HepG2 (cell line): ENCODE results near the gene IMPDH2. TPM values are rescaled to one million over a fixed set of nuclear protein-coding genes. Genes with fewer than 3 reads are reported as not detected.
A peak's percentile ranks its signal among the peaks of the same experiment; 100 is the strongest.

Experiments
- ADNP ChIP-seq: sonication (generic); formaldehyde crosslinking; IDR thresholded peaks from 2 replicates; pipeline ENCODE4 v1.4.0; 2020; ENCODE audit warnings: missing genetic modification reagents
- AGO2 ChIP-seq: fragments of 200-400 bp; formaldehyde crosslinking; optimal IDR thresholded peaks from 2 replicates; pipeline ENCODE3; 2017; ENCODE audit warnings: mild to moderate bottlenecking, low read depth, low read length, moderate library complexity
- CC2D1A ChIP-seq: sonication (generic); formaldehyde crosslinking; IDR thresholded peaks from 2 replicates; pipeline ENCODE4 v1.8.1; 2023; ENCODE audit warnings: mild to moderate bottlenecking, missing genetic modification reagents
- CREM ChIP-seq, 2 experiments: sonication (generic) in 1 of 2; formaldehyde crosslinking in 1 of 2; IDR thresholded peaks; 2 replicates each; pipeline versions ENCODE4 v1.4.0 to v1.6.1; 2016 to 2020; ENCODE audit warnings: antibody characterized with exemption in 1 of 2, mild to moderate bottlenecking in 1 of 2, missing genetic modification reagents in 1 of 2
- KAT7 ChIP-seq: IDR thresholded peaks from 2 replicates; pipeline ENCODE4 v1.6.1; 2018; ENCODE audit warnings: borderline replicate concordance, missing compliant biosample characterization
- MNT ChIP-seq: fragments of 450-650 bp; IDR thresholded peaks from 2 replicates; pipeline ENCODE4 v1.6.1; 2016
- MTA3 ChIP-seq: sonication (generic); formaldehyde crosslinking; IDR thresholded peaks from 2 replicates; pipeline ENCODE4 v1.4.0; 2020; ENCODE audit warnings: missing genetic modification reagents
- PHF8 ChIP-seq: sonication (generic); formaldehyde crosslinking; IDR thresholded peaks from 2 replicates; pipeline ENCODE4 v1.5.0; 2020; ENCODE audit warnings: missing genetic modification reagents
- POLR2AphosphoS5 ChIP-seq: IDR thresholded peaks from 2 replicates; pipeline ENCODE4 v1.6.1; 2012; ENCODE audit warnings: low read depth, low read length
- RFXANK ChIP-seq: IDR thresholded peaks from 2 replicates; pipeline ENCODE4 v1.6.1; 2016
- SMAD9 ChIP-seq: sonication (generic); formaldehyde crosslinking; IDR thresholded peaks from 2 replicates; pipeline ENCODE4 v1.5.1; 2020; ENCODE audit warnings: mild to moderate bottlenecking, missing genetic modification reagents
- SYNCRIP ChIP-seq: fragments of 200-400 bp; formaldehyde crosslinking; IDR thresholded peaks from 2 replicates; pipeline ENCODE4 v1.6.1; 2018; ENCODE audit warnings: mild to moderate bottlenecking, low read depth, low read length; ENCODE audit not compliant: insufficient read depth
- TARDBP ChIP-seq: sonication (generic); formaldehyde crosslinking; IDR thresholded peaks from 2 replicates; pipeline ENCODE4 v1.8.0; 2022; ENCODE audit warnings: mild to moderate bottlenecking, missing genetic modification reagents
- TBP ChIP-seq: sonication (generic); formaldehyde crosslinking; IDR thresholded peaks from 2 replicates; pipeline ENCODE4 v1.5.0; 2020; ENCODE audit warnings: missing genetic modification reagents
- ZBED4 ChIP-seq: sonication (generic); formaldehyde crosslinking; IDR thresholded peaks from 2 replicates; pipeline ENCODE4 v1.4.0; 2020; ENCODE audit warnings: missing genetic modification reagents, borderline replicate concordance
- ZBTB43 ChIP-seq: sonication (generic); formaldehyde crosslinking; conservative IDR thresholded peaks from 2 replicates; pipeline ENCODE4 v1.4.0; 2020; ENCODE audit warnings: missing genetic modification reagents
- ZFP1 ChIP-seq: IDR thresholded peaks from 2 replicates; pipeline ENCODE4 v1.6.1; 2016
- ZNF205 ChIP-seq: IDR thresholded peaks from 2 replicates; pipeline ENCODE4 v1.6.1; 2018; ENCODE audit warnings: missing biosample characterization, missing genetic modification reagents
- ZNF225 ChIP-seq: sonication (generic); formaldehyde crosslinking; IDR thresholded peaks from 2 replicates; pipeline ENCODE4 v1.4.0; 2020; ENCODE audit warnings: mild to moderate bottlenecking, missing genetic modification reagents
- ZNF251 ChIP-seq: sonication (generic); formaldehyde crosslinking; IDR thresholded peaks from 2 replicates; pipeline ENCODE4 v1.9.0; 2021; ENCODE audit warnings: mild to moderate bottlenecking, missing genetic modification reagents
- ZNF430 ChIP-seq: sonication (generic); formaldehyde crosslinking; IDR thresholded peaks from 2 replicates; pipeline ENCODE4 v1.9.0; 2021; ENCODE audit warnings: mild to moderate bottlenecking, missing genetic modification reagents
- ZNF496 ChIP-seq: sonication (generic); formaldehyde crosslinking; IDR thresholded peaks from 2 replicates; pipeline ENCODE4 v1.8.1; 2023; ENCODE audit warnings: mild to moderate bottlenecking, moderate library complexity, missing genetic modification reagents; ENCODE audit not compliant: insufficient replicate concordance
- ZNF547 ChIP-seq: sonication (generic); formaldehyde crosslinking; IDR thresholded peaks from 2 replicates; pipeline ENCODE4 v1.5.1; 2020; ENCODE audit warnings: mild to moderate bottlenecking, missing genetic modification reagents
- ZNF550 ChIP-seq: sonication (generic); formaldehyde crosslinking; IDR thresholded peaks from 2 replicates; pipeline ENCODE4 v1.4.0; 2020; ENCODE audit warnings: mild to moderate bottlenecking, missing genetic modification reagents, borderline replicate concordance
- ZSCAN29 ChIP-seq: sonication (generic); formaldehyde crosslinking; conservative IDR thresholded peaks from 2 replicates; pipeline ENCODE4 v1.4.0; 2020; ENCODE audit warnings: mild to moderate bottlenecking, missing genetic modification reagents
- polyA plus RNA-seq, 8 experiments: library from polyadenylated mRNA; depleted of rRNA in 3 of 8; stranded (reverse) in 7 of 8; unstranded in 1 of 8; fragments of >200 nt; fragmentation: Illumina TruSeq in 4 of 8; extraction: Trizol in 4 of 8; gene quantifications; 2 replicates each; pipeline versions ENCODE4 v1.2.1 to v1.2.3, GENCODE V29; 2011 to 2016; ENCODE audit warnings: low read depth in 4 of 8, missing spikeins in 1 of 8, mixed read lengths in 1 of 8; ENCODE audit not compliant: insufficient read depth in 1 of 8
- total RNA-seq, 5 experiments: library from RNA; depleted of rRNA; stranded (reverse); fragments of >200 nt; fragmentation: Illumina TruSeq; extraction: Trizol; gene quantifications; 2 replicates each; pipeline ENCODE4 v1.2.3, GENCODE V29; 2016; ENCODE audit warnings: low read depth in 1 of 5
- TF ChIP-seq, protein P1 (sequence below): IDR thresholded peaks from 2 replicates; pipeline ENCODE4 v1.6.1; 2016

Gene IMPDH2
- total and polyA plus RNA-seq, 2 of the 13 experiments (the other 11 are each of a cell fraction or from before 2014, with no cell fraction given), result 248 to 260 TPM

DNA sequence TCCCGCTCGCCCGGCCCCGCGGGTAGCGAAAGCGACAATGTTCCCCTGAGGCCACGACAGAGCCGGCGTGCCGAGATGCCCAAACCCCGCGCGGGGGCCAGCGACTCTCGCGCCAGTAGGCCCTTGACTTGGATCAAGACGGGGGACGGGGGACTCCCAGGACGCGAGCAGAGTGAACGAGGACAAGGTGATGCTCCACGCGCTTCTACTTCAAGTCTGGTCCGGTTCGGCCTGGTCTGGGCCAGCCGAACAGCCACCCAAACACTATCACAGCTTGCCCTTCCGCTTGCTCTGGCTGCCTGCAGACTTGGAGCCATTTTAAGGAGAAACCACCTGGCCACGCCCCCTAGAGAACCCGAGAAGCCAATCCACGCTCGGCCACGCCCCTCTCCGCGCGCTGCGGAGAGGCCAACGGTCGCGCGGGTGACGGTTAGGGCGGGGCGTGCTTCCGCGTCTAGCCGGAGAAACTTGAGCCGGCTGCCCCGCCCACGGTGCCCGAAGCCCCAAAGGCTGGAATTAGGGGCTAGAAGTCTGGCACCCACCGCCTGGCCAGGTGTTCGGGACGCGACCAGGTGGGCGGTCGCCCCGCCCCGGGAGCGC lies 7.9 kb downstream of the IMPDH2 start (continued):
- TF ChIP-seq KAT7 (CRISPR knock-in tag) (peak; percentile 20; the same call in 1 of the 2 replicates), ZSCAN29 (peak; percentile 86), RFXANK (CRISPR knock-in tag) (peak; percentile 51; the same call in 1 of the 2 replicates), CC2D1A (CRISPR knock-in tag) (peak; percentile 60; the same call in 1 of the 2 replicates), SYNCRIP (no peak), ZNF547 (CRISPR knock-in tag) (no peak), ZNF496 (no peak), ZNF205 (peak; percentile 52; the same call in 1 of the 2 replicates), MNT (peak; percentile 56), ADNP (no peak), ZBTB43 (CRISPR knock-in tag) (no peak), SMAD9 (CRISPR knock-in tag) (no peak), ZNF550 (CRISPR knock-in tag) (no peak), PHF8 (CRISPR knock-in tag) (peak; percentile 86), MTA3 (no peak), ZNF225 (CRISPR knock-in tag) (peak; percentile 57; the same call in 1 of the 2 replicates), ZBED4 (CRISPR knock-in tag) (peak; percentile 94), TARDBP (no peak), ZNF430 (CRISPR knock-in tag) (peak; percentile 68), TBP (CRISPR knock-in tag) (no peak), CREM (IDR thresholded peaks at IDR 0.05) (peak; percentile 54), CREM (CRISPR knock-in tag; IDR thresholded peaks at IDR 0.05) (no peak), ZNF251 (CRISPR knock-in tag) (0 out of 2 replicates have a peak, but pooled peaks have one; percentile 29), ZFP1 (CRISPR knock-in tag) (peak; percentile 66), POLR2AphosphoS5 (peak; percentile 100), AGO2 (peak; percentile 81)
- TF ChIP-seq, protein P1, sequence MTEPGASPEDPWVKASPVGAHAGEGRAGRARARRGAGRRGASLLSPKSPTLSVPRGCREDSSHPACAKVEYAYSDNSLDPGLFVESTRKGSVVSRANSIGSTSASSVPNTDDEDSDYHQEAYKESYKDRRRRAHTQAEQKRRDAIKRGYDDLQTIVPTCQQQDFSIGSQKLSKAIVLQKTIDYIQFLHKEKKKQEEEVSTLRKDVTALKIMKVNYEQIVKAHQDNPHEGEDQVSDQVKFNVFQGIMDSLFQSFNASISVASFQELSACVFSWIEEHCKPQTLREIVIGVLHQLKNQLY (CRISPR knock-in tag), result no peak; the same call in 1 of the 2 replicates
